ENCODE data around the gene KLC1. TPM values are rescaled to one million over a fixed set of nuclear protein-coding genes. Genes with fewer than 3 reads are reported as not detected.
A peak's percentile ranks its signal among the peaks of the same experiment; 100 is the strongest.

The KLC1 gene
- total RNA-seq, 1 donor from 2014 or later, result 266 TPM

GRCh38 chr14:103715052-103716000 lies 86.3 kb downstream of the KLC1 start, which contains the start of the genes XRCC3 and ZFYVE21:
Gene XRCC3 (minus strand): TSS chr14:103715451. CDS start chr14:103711087, 4,364 bp downstream.
Gene ZFYVE21 (plus strand): TSS chr14:103715810. CDS start chr14:103715842, 32 bp downstream.
- no peaks in the 10 kb centered on the region for H3K36me3 ChIP-seq (ENCODE audit: control insufficient read depth, insufficient read depth, low read length)
- no peaks in the 10 kb centered on the region for H3K27me3 ChIP-seq (ENCODE audit: control insufficient read depth, insufficient read depth, low read length)
- DNase-seq (ENCODE audit: low read depth), result peak; percentile 92
- TF ChIP-seq, protein P1, sequence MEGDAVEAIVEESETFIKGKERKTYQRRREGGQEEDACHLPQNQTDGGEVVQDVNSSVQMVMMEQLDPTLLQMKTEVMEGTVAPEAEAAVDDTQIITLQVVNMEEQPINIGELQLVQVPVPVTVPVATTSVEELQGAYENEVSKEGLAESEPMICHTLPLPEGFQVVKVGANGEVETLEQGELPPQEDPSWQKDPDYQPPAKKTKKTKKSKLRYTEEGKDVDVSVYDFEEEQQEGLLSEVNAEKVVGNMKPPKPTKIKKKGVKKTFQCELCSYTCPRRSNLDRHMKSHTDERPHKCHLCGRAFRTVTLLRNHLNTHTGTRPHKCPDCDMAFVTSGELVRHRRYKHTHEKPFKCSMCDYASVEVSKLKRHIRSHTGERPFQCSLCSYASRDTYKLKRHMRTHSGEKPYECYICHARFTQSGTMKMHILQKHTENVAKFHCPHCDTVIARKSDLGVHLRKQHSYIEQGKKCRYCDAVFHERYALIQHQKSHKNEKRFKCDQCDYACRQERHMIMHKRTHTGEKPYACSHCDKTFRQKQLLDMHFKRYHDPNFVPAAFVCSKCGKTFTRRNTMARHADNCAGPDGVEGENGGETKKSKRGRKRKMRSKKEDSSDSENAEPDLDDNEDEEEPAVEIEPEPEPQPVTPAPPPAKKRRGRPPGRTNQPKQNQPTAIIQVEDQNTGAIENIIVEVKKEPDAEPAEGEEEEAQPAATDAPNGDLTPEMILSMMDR (IDR thresholded peaks at IDR 0.05; ENCODE audit: insufficient read depth, low read length, poor library complexity, severe bottlenecking), result no peak
- peak within 1 kb of the TSS; percentile 84 for H3K4me3 ChIP-seq (ENCODE audit: low read depth, low read length)

GRCh38 chr14:103716091-103716801 lies 87.2 kb downstream of the KLC1 start:
- TF ChIP-seq, protein P1 (IDR thresholded peaks at IDR 0.05; ENCODE audit: insufficient read depth, low read length, poor library complexity, severe bottlenecking), result no peak
- no peaks in the 10 kb centered on the region for H3K27me3 ChIP-seq (ENCODE audit: control insufficient read depth, insufficient read depth, low read length)
- peak overlapping the region; percentile 84 for H3K4me3 ChIP-seq (ENCODE audit: low read depth, low read length)
- no peaks in the 10 kb centered on the region for H3K36me3 ChIP-seq (ENCODE audit: control insufficient read depth, insufficient read depth, low read length)
- no peak for DNase-seq (ENCODE audit: low read depth)

DNA sequence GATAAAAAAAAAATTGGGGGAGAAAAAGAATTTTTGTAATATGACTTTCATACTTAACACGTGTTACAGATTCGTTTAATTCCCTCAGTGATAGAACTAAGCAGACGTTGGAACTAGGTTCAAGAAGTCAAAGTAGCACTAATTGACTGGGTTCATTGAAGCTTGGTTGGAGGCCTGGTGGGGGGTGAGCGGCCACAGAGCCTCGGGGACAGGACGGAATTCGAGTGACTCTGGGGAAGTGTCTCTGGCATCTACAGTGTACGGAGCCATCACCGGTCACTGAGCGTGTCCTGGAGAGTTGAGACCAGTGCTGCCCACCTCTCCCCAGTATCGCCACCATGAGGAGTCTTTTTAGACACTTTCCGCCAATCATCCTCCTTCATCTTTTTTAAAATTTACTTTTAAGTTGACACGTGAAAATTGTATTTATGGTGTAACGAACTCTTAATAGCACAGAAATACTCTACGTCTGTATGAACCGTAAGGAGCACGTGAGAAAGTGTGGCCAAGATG lies 87.9 kb downstream of the KLC1 start:
- no peaks in the 10 kb centered on the region for H3K27me3 ChIP-seq (ENCODE audit: control insufficient read depth, insufficient read depth, low read length)
- TF ChIP-seq, protein P1 (IDR thresholded peaks at IDR 0.05; ENCODE audit: insufficient read depth, low read length, poor library complexity, severe bottlenecking), result no peak
- H3K4me3 ChIP-seq (ENCODE audit: low read depth, low read length), result peak overlapping the region; percentile 84
- no peak for DNase-seq (ENCODE audit: low read depth)
- H3K36me3 ChIP-seq (ENCODE audit: control insufficient read depth, insufficient read depth, low read length), result no peaks in the 10 kb centered on the region

GRCh38 chr14:103718572-103718971 lies 89.6 kb downstream of the KLC1 start:
- Histone ChIP-seq H3K27me3 (ENCODE audit: control insufficient read depth, insufficient read depth, low read length) (no peaks in the 10 kb centered on the region), H3K4me3 (ENCODE audit: low read depth, low read length) (no peak overlapping the region), H3K36me3 (ENCODE audit: control insufficient read depth, insufficient read depth, low read length) (no peaks in the 10 kb centered on the region)
- DNase-seq (ENCODE audit: low read depth), result no peak
- TF ChIP-seq, protein P1 (IDR thresholded peaks at IDR 0.05; ENCODE audit: insufficient read depth, low read length, poor library complexity, severe bottlenecking), result no peak

DNA sequence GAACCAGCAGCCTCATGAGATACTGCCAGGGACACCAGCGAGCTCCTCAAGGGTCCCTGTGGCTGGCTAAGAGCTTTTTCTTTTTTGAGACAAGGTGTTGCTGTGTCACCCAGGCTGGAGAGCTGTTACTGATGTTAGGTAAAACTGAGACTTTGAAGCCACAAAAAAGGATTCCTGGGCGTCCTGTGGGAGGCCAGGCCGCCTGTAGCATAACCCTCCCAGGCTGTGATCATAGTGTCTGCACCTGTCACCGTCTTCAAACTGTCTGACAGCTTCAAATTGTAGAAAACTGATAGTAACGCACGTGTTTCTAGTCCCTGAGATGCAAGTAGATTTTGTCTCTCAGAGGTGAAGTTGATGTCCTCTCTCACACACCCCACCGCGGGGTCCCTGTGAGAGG lies 90.7 kb downstream of the KLC1 start:
- Histone ChIP-seq H3K36me3 (ENCODE audit: control insufficient read depth, insufficient read depth, low read length) (no peaks in the 10 kb centered on the region), H3K27me3 (ENCODE audit: control insufficient read depth, insufficient read depth, low read length) (no peaks in the 10 kb centered on the region), H3K4me3 (ENCODE audit: low read depth, low read length) (no peak overlapping the region)
- no peak for DNase-seq (ENCODE audit: low read depth)
- TF ChIP-seq, protein P1 (IDR thresholded peaks at IDR 0.05; ENCODE audit: insufficient read depth, low read length, poor library complexity, severe bottlenecking), result no peak

All from kidney epithelial cell (primary cell).